GM18858 (cell line): ENCODE results near the gene TLR1.
A peak's percentile ranks its signal among the peaks of the same experiment; 100 is the strongest.
"Not testable (repeated sequence)": the region's sequence is repeated elsewhere in the genome, so short reads cannot be mapped to it uniquely, and the experiment has no call there.

Experiments used
- ATAC-seq: cut with Tn5 transposase; IDR thresholded peaks from one replicate; pipeline ENCODE4 v1.9.1; 2021; ENCODE audit not compliant: unreplicated experiment

Gene TLR1

GRCh38 chr4:38775326-38775725, 29.3 kb downstream of the TLR1 start:
- no peak for ATAC-seq

- no peak for ATAC-seq
Measured at GRCh38 chr4:38774181-38774955, 30.2 kb downstream of the TLR1 start.

- ATAC-seq = not testable (repeated sequence)
Measured at GRCh38 chr4:38770281-38770680, 34.3 kb downstream of the TLR1 start.

- ATAC-seq = no peak
Measured at GRCh38 chr4:38769857-38770256, 34.7 kb downstream of the TLR1 start.

GRCh38 chr4:38769441-38769840, 35.1 kb downstream of the TLR1 start:
- no peak for ATAC-seq

- no peak for ATAC-seq
Measured at GRCh38 chr4:38768968-38769394, 35.6 kb downstream of the TLR1 start.

- ATAC-seq = not testable (repeated sequence)
Measured at GRCh38 chr4:38766940-38767339, 37.7 kb downstream of the TLR1 start.

GRCh38 chr4:38765382-38765781, 39.2 kb downstream of the TLR1 start:
- ATAC-seq = no peak

- ATAC-seq = no peak
Measured at GRCh38 chr4:38764277-38764676, 40.3 kb downstream of the TLR1 start.

- ATAC-seq = peak; percentile 19
Measured at GRCh38 chr4:38762560-38762959, 42.0 kb downstream of the TLR1 start.

GRCh38 chr4:38759790-38760122, 44.8 kb downstream of the TLR1 start:
- no peak for ATAC-seq

GRCh38 chr4:38759113-38759789, 45.3 kb downstream of the TLR1 start:
- ATAC-seq = no peak

- ATAC-seq = no peak
Measured at GRCh38 chr4:38757945-38758600, 46.5 kb downstream of the TLR1 start.

- ATAC-seq = no peak
Measured at GRCh38 chr4:38752941-38753806, 51.4 kb downstream of the TLR1 start.

- ATAC-seq = peak; percentile 95
Measured at GRCh38 chr4:38752372-38752940, 52.1 kb downstream of the TLR1 start.

- no peak for ATAC-seq
Measured at GRCh38 chr4:38751341-38752010, 53.1 kb downstream of the TLR1 start.

GRCh38 chr4:38749336-38749735, 55.3 kb downstream of the TLR1 start:
- no peak for ATAC-seq

- no peak for ATAC-seq
Measured at GRCh38 chr4:38747629-38748028, 57.0 kb downstream of the TLR1 start.
